Activated CD4-positive, alpha-beta T cell treated with anti-CD3 and anti-CD28 coated beads, Interleukin-2, Interleukin-6, amounts not matched to agents 100 ng/mL and 50 ng/mL, durations not matched to agents 16 hours and 8 hours (primary cell): ENCODE data around the gene FBXO11.

Source experiments
- DNase-seq: peaks from one replicate; pipeline ENCODE4 v3.0.0-alpha.2; 2020

FBXO11 gene

GRCh38 chr2:47844162-47844561 is 62.1 kb downstream of the FBXO11 start:
- no peak for DNase-seq

- DNase-seq: no peak
These were observed 62.9 kb downstream of the FBXO11 start for GRCh38 chr2:47843407-47843806.

GRCh38 chr2:47842846-47843245 is 63.5 kb downstream of the FBXO11 start:
- DNase-seq: no peak

GRCh38 chr2:47838686-47839085 is 67.6 kb downstream of the FBXO11 start:
- no peak for DNase-seq

- DNase-seq: no peak
These were observed 68.0 kb downstream of the FBXO11 start for GRCh38 chr2:47838249-47838648.

- no peak for DNase-seq
These were observed 72.8 kb downstream of the FBXO11 start for GRCh38 chr2:47833516-47833968.

GRCh38 chr2:47822518-47822917 is 83.8 kb downstream of the FBXO11 start:
- no peak for DNase-seq

GRCh38 chr2:47819834-47820233 is 86.5 kb downstream of the FBXO11 start:
- no peak for DNase-seq

- no peak for DNase-seq
These were observed 87.5 kb downstream of the FBXO11 start for GRCh38 chr2:47818777-47819176.

- DNase-seq: no peak
These were observed 90.5 kb downstream of the FBXO11 start for GRCh38 chr2:47815764-47816163.

GRCh38 chr2:47811668-47812067 is 94.6 kb downstream of the FBXO11 start:
- no peak for DNase-seq

- no peak for DNase-seq
These were observed 95.4 kb downstream of the FBXO11 start for GRCh38 chr2:47810850-47811249.

- no peak for DNase-seq
These were observed 96.4 kb downstream of the FBXO11 start for GRCh38 chr2:47809903-47810302.

- DNase-seq: no peak
These were observed 97.7 kb downstream of the FBXO11 start for GRCh38 chr2:47808614-47809013.

- no peak for DNase-seq
These were observed 100.4 kb downstream of the FBXO11 start for GRCh38 chr2:47805850-47806249.

GRCh38 chr2:47803770-47804169 is 102.5 kb downstream of the FBXO11 start:
- DNase-seq: no peak

- no peak for DNase-seq
These were observed 102.9 kb downstream of the FBXO11 start for GRCh38 chr2:47803363-47803762.

- no peak for DNase-seq
These were observed 105.2 kb downstream of the FBXO11 start for GRCh38 chr2:47801118-47801517.

GRCh38 chr2:47799031-47799609 is 107.2 kb downstream of the FBXO11 start:
- DNase-seq: no peak

GRCh38 chr2:47798631-47799030 is 107.7 kb downstream of the FBXO11 start:
- DNase-seq: no peak

- DNase-seq: no peak
These were observed 110.1 kb downstream of the FBXO11 start for GRCh38 chr2:47796090-47796697.

- DNase-seq: no peak
These were observed 120.3 kb downstream of the FBXO11 start for GRCh38 chr2:47785986-47786385.

GRCh38 chr2:47784352-47784851 is 121.9 kb downstream of the FBXO11 start:
- no peak for DNase-seq

GRCh38 chr2:47783486-47784351 is 122.6 kb downstream of the FBXO11 start:
- DNase-seq: peak; percentile 74
